RPMI7951 (cell line): ENCODE results near the gene ADGB. TPM values are rescaled to one million over a fixed set of nuclear protein-coding genes. Genes with fewer than 3 reads are reported as not detected.
"Not testable (repeated sequence)": the region's sequence is repeated elsewhere in the genome, so short reads cannot be mapped to it uniquely, and the experiment has no call there.

Source experiments
- DNase-seq: peaks from one replicate; pipeline ENCODE4 v3.0.0-alpha.2; 2012; ENCODE audit warnings: low read depth
- total RNA-seq: library from RNA; depleted of rRNA; stranded (reverse); fragments of >200 nt; shearing (Covaris generic); gene quantifications from 2 replicates; pipeline ENCODE4 v1.2.3, GENCODE V29; 2014

ADGB gene
- total RNA-seq, 1 experiment from 2014 or later = not detected

GRCh38 chr6:146767632-146768031 is 168.9 kb downstream of the ADGB start:
- DNase-seq = no peak

DNA sequence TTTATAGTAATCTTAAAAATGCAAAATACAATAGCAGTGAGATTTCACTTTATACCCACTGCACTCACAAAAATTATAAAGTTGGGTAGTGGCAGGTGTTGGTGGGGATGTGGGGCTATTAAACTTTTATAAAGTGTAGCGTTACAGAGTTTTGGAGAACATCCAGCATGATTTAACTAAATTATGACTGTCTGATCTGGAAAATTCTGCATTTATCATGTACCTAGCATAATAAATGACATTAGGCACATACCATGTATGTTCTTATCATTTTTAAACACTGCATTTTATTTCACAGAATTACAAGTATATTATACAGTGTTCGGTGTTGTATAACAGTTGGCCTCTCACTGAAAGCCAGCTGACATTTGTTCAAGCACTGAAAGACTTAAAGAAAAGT is 169.9 kb downstream of the ADGB start:
- DNase-seq = no peak

GRCh38 chr6:146770275-146770964 is 171.6 kb downstream of the ADGB start:
- DNase-seq = no peak

- DNase-seq = no peak
Observed at GRCh38 chr6:146770965-146771735, 172.4 kb downstream of the ADGB start.

DNA sequence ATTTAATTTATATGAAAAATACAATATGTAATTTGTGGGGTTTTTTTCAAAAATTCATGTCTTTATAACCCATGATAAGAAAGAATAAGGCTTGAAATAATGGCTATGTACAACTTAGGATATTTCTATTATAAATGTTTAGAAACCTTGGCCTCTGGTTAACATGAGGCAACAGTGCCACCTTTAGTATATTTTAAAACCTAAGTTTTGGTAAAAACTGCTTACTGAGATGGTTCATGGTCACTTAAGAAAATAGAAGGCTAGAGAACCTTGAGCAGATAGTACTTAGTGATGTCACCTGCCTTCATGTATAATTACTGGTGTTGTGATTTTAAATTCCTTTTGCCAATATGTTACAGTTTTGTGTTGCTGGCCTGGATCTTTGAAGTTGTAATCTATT is 176.4 kb downstream of the ADGB start:
- DNase-seq = no peak

GRCh38 chr6:146781836-146782235 is 183.1 kb downstream of the ADGB start:
- no peak for DNase-seq

- DNase-seq = peak; percentile 51
Observed at GRCh38 chr6:146785001-146785585, 186.3 kb downstream of the ADGB start.

DNA sequence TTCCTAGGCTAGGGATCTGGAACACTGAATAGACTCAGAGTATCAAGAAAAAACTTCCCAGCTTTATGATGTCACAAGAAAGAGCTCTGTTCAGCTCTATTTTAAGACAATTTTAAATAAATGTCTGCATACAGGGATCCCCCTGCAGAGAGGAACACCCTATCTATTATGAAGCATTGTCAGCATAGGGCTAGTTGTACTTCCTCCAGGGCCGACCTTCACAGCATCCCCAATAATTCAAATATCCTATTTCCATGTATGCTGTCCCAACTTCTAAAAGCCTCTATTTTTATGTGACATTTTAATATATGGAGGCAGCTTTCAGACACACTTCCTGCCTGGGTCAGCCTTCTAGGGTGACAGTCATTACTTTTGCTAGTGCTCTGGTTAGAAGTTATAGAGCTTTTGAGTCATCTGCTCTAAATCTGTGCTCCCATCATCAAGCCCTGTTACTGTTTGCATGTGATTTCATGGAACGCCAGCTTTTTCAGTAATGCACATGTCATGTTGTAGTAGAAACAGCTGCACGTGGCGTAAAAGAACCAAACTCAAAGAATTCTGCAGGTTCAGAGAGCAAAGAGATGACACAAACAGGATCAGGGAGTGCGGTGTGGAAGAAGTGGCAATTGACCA is 189.2 kb downstream of the ADGB start:
- DNase-seq = no peak

- DNase-seq = no peak
Observed at GRCh38 chr6:146790561-146791091, 191.9 kb downstream of the ADGB start.

- DNase-seq = no peak
Observed at GRCh38 chr6:146791930-146792329, 193.2 kb downstream of the ADGB start.

- not testable (repeated sequence) for DNase-seq
Observed at GRCh38 chr6:146793218-146793617, 194.4 kb downstream of the ADGB start.

- no peak for DNase-seq
Observed at GRCh38 chr6:146795479-146796133, 196.8 kb downstream of the ADGB start.

DNA sequence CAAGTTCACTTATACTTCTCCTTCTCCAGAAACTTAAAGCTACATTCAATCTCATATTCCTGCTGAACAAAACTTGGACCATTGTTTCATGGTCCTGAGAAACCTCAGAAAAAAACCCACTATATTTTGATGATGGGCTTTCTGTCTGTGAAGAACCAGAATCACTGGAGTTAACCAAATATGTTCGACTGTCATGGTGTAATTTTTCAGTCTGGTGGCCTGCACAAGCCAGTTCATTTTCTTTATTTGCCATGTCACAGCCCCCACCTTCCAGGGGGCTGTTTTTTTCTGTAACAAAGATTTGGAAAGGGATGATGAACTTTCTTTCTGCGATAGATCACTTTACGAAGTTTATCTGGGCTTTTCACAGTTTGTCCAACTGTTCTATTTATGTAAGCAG is 204.4 kb downstream of the ADGB start:
- DNase-seq = not testable (repeated sequence)

DNA sequence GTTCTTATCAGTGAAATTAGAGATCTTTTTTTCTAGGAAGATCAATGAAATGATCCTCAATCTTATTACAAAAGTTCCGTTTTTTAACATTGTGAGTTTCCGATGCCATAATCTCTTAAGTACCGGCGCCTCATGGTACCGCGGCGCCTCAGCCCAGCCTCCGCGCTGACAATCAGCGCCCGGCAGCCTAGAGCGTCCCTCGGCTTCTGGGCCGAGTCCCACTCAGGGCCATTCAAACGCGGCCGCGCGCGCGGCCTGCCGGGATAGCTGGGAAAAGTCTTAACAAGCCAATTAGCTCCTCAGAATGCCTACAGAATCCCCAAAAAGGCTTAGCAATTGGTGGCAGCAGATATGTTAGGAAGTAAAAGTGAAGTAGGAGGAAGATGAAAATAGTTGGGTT is 204.8 kb downstream of the ADGB start:
- no peak for DNase-seq

DNA sequence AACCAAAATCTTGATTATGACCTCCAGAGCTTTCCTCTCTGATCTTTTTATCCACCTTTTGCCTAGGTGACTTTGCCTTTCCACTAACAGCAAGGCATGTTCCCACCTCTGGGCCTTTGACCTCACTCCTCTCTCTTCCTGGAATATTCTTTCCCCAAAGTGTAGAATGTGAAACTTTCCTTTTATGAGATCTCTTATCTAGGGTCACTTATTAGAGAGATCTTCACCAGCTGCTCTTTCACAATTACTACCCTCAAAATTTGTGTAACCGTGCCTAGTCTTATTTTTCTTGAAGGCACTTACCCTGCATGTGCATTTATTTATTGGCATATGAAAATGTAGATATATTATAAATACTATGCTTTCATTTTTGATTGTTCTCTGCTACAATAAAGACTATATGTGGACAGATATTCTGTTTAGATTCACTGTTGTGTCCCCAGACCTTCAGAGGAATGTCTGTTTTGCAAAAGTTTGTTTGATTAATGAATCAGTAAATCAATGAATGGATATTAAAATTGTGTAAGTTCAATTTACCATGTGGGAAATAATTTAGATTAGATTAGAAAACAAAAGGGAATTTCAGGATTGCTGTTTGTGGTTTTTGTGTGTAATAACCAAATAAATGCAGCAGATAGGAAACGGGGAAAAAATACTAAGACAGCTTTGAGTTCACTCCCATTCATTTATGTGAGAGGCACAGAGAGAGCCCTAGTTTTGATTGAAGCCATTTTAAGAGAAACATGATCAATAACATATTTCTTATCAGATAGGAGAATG is 207.0 kb downstream of the ADGB start:
- no peak for DNase-seq

DNA sequence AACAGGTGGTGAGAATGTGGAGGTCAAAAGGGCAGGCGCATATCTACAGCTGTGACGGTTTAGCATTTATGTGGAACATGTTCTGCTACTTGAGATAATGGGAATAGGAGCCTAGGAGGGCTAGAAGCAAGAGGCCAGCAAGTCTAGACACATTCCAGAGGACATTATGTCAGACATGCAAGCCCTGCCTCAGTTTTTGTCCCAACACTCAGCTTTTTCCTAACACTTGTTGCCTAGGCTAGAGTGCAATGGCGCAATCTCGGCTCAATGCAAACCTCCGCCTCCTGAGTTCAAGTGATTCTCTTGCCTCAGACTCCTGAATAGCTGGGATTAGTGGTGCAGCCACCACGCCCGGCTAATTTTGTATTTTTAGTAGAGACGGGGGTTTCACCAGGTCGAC is 210.2 kb downstream of the ADGB start:
- not testable (repeated sequence) for DNase-seq

DNA sequence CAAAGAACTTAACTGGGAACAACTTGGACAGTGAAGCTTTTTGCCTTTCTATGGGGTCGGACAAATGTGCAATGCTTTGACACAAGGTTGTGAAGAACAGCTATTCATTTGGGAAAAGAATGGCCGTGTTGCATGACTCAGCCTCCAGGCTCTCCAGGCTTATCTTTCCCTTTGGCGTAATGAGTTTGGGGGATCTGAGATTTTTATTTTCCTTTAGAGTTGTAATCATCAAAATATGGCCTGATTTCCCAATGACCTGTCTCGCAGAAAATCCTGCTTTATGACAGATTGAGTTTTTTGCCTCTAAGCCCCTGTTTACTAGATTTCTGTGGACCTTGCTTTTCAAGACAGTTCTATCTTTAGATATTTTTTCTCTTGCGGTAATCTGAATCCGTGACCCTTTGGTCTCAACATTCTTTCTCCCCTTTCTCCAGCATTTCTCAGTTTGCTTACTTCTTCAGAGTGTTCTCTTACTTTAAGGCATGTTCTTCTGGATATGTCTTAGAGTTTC is 214.1 kb downstream of the ADGB start:
- peak; percentile 22 for DNase-seq

DNA sequence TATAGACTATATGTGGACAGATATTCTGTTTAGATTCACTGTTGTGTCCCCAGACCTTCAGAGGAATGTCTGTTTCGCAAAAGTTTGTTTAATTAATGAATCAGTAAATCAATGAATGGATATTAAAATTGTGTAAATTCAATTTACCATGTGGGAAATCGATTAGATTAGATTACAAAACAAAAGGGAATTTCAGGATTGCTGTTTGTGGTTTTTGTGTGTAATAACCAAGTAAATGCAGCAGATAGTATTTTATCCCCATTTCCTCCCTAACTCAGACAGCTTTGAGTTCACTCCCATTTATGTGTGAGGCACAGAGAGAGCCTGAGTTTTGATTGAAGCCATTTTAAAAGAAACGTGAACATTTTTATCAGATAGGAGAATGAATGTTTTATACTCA is 214.8 kb downstream of the ADGB start:
- DNase-seq = no peak

- DNase-seq = no peak
Observed at GRCh38 chr6:146814148-146814750, 215.5 kb downstream of the ADGB start.
